Renal pelvis (tissue), 4 donors: Measurements from ENCODE around the gene RASAL3. TPM values are rescaled to one million over a fixed set of nuclear protein-coding genes. Genes with fewer than 3 reads are reported as not detected.

Experiments used
- DNase-seq: peaks from one replicate; pipeline ENCODE4 v3.0.0-alpha.2; 2013
- polyA plus RNA-seq, 3 donors: library from polyadenylated mRNA; unstranded; fragments of 120-200 nt; gene quantifications; one replicate each; pipeline ENCODE4 v1.2.1, GENCODE V29; 2013; ENCODE audit not compliant: insufficient read length in 3 of 3

RASAL3 gene
- polyA plus RNA-seq, 3 donors: 1.0 to 1.3 (median 1.0) TPM

DNA sequence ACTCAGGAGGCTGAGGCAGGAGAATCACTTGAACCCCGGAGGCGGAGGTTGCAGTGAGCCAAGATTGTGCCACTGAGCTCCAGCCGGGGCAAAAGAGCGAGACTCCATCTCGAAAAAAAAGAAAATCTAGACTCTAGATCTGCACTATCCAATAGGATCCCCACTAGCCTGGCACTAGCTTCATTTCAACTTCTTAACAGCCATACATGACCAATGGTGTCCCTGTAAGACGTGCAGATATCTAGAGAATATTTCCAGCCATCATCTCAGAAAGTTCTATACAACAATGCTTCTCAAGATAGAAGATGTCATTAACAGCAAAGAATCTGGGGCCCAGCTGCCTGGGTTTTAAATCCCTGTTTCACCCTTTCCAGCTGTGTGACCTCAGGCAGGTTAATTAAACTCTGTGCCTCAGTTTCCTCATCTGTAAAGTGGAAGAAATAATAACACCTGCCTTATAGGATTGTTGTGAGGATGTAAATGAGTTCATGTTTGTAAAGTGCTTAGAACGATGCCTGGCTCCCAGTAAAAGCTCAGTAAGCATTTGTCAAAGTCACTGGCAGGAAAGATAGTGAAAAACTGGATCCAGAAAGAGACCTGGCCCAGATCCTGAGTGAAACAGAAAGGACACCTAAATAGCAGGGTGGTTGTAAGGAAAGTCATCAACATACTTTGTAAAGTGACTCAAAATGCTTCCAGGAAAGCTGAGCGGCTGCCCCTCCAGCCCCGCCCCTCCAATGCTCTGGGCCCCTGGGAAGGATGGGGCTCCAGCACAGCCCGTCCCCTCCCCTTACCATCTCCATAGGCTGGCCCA is 28.1 kb downstream of the RASAL3 start:
- DNase-seq: no peak

DNA sequence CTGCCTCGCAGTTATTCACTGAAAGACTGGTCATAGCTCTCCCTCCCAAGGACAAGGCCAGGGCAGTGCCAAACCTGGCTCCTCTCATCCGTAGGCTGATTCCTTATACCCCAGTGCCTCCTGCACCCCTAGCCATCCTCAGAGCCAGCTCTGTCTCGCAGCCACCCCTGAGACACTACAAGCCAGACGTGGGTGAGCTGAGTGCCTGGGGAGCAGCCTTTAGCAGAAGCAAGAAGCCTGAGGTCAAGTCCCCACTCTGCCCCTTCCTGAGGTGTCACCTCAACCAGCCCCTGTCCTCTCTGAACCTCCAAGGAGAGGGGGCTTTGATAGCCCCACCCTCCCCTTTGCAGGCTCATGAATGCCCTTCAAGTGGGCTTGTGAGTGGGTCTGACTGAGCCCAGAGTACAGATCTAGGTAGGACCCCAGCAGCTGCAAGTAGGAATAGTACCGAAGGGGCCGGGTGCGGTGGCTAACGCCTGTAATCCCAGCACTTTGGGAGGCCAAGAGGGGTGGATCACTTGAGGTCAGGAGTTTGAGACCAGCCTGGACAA is 30.8 kb downstream of the RASAL3 start:
- DNase-seq: no peak

DNA sequence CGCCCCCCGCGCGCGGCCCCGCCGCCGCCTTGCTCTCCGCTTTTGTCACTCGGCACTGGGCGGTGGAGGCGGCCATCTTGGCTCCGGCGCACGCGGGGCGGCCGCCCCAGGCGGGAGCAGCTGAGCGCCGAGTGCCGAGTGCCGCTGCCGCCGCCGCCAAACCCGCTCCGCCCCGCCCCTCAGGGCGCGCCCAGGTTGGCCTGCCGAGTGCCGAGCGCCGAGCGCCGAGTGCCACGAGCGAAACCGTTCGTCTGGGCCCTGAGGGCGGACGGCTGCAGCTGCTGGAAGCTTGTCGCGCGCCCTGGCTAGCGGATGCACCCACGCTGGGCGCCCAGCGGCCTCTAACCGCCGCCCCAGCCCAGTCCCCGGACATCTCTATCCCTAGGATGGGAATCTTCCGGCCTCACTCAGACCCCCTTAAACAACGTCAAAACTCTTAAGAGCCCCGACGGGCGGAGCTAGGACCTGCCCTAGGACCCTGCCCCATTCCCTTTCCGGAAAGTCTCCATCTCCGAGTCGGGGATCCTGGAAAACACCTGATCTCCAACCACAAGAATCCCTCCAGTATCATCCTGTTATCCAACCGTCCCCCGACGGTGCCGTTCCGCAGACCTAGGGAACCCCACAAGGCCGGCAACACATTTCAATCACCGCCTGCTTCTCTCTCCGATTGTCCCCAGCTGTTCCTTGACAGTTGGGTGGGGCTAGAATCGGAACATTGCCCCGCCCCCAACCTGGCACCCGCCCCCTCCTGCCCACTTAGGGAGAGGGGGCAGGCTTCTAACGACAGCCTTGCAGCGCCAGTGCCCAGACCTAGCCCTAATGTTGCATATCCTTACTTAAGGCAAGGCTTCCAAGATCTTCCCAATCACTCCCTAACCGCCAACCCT is 31.5 kb downstream of the RASAL3 start:
- DNase-seq: peak; percentile 91

DNA sequence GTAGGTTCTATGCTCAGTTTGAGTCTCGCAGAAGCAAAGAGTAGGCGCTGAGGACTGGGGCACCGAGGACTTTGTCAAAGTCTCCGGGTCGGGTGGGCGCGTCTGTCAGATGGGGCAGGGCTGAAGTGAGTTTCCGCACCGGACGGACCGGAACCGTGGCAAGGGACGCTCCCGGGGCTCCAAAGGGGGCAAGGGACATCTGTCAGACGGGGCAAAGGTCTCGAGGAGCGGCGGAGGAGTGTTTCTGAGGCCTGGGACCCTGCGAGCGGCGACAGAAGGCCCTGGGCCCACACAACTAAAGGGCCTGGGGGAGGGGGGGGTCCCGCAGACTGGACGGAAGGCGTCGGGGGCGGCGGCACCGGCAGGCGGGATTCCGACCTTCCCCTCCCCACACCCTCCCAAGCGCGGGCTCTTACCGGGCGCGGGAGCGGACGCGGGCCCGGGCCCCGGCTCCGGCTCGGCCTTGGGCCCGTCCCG is 32.3 kb downstream of the RASAL3 start:
- no peak for DNase-seq

DNA sequence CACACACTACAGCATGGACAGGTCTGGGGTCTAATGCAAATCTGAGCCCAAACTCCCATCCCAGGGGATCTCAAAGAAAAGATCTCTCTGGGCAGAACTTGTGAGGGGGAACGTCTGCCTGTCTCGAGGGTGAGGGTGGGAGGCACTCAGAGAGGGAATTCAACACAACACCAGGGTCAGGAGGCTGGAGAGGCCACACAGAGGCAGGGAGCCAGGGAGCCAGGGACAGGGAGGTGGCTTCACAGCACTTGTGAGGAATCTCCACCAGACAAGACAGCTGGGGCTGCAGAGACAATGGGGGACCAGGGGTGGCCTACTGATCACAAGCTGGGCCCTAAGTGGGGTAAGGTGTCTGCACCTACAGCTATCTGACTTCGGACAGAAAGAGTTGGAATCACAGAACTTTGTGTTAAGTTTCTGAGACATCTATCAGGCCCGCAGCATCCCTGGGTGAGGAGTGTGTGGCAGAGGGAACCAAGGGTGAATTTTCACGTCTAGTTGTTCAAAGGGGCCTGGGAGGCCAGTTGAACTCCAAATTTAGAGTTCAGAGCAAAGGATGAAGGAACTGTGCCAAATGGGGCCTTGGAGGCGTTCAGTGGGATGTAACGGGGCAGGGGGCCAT is 32.8 kb downstream of the RASAL3 start:
- DNase-seq: no peak

DNA sequence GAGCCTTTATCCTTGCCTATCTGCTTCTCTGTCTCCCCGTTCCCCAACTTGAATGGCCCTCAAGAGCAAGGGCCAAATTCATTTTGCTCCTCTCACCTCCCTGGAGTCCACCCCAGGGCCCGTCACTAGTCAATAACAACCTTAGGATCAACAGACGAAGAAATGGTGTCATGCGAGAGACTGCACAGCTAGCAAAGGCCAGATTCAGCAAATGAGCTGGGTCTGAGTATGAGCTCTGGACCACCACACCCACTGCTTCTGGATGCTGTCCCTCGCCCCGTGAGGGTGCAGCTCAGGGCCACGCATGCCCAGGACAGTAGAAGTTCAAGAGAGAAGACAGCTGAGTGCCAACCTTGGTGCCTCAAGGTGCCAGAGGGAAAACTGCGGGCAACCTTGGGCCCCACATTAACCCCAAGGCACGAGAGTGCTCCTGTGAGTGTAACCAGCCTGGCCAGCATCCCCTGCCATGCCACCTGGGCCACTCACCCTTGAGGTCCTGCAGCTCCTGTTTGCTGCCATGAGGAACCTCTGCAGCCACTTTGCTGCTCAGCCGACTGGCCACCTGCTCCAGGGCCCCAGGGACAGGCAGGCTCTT is 33.7 kb downstream of the RASAL3 start:
- no peak for DNase-seq

DNA sequence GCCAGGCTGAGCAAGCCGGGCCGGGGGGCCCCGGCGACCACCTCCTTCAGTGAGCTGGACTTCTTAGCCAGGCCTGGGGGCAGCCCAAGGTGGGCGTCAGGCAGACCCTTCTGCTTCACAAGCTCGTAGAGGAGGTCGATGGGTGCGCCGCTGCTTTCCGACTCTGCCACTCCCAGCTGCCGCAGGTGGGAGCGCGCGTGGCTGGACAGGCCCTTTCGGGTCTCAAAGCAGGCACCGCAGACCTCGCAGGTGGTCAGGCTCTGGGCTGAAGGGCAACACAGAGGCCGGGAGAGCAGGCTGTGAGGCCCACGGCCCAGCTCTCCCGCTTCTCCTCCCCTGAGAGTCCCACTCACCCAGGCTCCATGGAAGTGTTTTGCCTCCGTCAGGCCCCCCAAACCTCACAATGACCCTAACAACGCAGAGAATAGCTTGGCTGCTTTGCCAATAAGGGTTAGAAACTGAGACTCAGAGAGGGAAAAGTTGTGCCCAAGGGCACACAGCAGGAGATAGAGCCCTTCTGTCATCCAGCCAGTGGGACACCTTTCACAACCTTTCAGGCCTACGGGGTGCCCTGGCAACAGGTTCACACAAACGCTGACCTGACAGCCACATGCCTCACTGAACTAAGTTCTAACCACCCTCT is 34.4 kb downstream of the RASAL3 start:
- DNase-seq: no peak

DNA sequence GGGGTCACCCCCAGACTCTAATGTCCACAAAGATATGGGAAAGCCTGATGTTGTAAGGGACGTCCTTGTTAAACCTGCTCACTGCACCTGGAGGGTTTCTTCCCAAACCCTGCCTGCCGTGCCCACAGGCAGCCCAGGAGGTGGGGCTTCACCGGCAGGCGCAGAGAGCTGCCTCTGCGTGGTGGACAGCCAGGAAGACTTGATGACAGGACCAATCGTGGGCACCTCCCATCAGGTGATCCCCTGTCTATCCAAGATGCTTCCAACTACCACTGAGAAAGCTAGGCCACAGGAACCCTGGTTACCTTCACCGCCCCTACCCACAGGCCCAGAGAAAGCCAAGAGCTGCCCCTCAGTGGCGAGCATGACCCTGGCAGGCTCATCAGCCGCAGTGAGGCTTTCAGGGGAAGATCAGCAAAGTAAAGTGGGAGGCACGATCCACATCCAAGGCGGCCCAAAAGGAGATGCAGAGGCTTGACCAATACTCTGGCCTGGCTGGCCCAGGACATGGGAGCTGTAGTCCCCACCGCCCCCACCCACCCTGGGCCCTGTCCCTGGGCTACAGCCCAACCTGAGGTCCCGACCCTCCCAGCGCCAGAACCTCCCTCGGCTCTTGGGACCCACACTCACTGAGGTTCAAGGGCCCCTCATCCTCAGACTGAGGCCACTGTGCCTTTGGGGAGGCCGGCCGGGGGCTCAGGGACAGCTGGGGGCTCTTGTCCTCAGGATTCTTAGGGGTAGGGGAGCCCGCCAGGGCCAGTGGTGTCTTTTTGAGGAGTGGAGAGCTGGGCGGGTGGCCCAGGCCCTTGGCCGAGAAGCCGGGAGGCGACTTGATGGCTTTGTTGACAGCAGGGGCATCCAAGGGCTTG is 35.2 kb downstream of the RASAL3 start:
- no peak for DNase-seq

DNA sequence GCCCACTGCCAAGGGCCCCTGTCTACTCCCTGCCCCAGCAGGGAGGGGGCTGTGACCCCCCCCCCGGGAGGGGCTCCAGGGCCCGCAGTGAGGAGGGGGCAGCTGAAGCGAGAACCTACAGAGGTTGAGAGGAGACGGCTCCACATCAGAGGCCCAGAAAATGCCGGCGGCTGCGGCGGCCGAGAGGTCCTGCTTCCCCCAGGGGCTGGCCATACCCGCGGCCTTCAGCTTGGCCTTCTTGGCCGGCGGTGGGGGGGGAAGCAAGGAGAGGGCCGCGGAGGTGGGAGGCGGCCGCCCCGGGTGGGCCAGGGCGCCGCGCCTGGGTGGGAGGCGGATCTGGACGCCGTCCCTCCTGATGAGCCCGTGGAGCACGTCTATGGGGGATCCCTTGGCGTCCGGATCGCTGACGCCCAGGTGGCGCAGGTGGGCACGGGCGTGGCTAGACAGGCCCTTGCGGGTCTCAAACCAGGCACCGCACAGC is 36.3 kb downstream of the RASAL3 start:
- no peak for DNase-seq

DNA sequence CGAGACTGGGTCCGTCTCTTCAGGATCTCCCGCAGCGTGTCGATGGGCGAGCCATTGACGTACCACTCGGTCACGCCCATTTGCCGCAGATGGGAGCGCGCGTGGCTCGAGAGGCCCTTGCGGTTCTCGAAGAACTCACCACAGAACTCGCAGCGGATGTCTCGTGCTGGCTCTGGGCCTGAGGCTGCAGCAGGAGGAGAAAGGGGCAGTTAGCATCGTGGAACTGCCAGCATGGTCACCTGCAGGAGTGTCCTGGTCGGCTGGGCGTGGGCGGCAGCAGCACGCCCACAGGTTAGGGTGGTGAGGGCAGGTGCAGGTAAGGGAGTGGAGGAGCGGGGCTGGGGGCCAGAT is 37.0 kb downstream of the RASAL3 start:
- DNase-seq: no peak

DNA sequence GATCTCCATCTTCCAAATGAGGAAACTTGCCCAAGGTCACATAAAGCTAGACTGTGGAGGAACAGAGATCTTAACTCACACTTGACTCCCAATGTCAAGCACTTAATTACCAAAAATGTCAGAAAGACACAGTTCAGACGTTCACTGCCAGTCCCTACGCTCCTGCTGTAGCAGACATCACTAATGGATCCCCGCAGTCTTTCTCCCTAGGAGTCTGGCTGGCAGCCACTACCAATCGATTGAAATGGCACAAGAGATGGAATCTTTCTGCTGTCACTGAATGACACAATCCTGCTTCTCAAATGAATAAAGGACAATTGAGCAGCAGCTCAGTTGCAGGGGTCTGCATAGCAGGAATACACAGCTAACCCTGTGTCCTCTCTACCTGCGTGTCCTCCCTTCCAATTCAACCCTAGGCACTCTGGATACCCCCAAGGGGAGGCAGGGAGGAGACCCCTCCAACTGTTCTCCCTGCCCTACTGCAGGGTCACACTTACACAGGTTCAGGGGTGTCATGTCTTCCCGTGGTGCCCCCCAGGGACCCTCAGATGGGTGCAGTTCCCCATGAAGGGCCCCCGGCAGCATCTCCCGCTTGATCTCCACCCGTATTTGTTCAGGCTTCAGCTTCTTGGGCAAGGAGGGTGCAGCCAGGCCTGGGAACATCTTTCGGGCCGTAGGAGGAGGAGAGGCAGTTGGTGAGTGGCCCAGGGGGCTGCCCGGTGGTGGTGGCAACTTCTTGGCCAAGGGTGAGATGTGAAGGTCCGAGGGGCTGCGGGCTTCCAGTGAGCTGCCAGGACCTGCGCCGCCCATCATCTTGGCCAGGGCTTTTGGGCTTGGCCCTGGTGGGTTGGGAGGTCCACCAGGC is 37.6 kb downstream of the RASAL3 start:
- no peak for DNase-seq

DNA sequence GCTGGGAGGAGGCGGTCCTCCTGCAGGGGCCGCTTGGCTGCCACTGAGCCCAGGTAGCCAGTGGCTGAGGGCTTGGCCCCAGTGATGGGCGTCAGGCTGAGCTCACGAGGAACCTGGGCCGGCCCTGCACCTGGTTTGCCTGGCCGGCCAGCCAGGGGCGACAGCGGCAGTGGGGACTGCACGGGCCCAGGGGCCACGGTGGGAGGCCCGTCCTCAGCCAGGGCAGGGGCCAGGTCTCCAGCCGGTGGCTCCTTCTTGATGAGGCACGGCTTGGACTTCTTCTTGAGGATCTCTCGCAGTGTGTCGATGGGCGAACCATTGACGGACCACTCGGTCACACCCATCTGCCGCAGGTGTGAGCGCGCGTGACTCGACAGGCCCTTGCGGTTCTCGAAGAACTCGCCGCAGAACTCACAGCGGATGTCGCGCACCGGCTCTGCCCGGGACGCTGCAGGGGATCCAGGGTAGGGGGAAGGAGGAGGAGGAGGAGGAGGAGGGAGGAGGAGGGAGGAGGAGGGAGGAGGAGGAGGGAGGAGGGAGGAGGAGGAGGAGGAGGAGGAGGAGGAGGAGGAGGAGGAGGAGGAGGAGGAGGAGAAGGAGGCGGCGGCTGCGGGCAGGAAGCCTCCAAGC is 38.9 kb downstream of the RASAL3 start:
- DNase-seq: no peak

DNA sequence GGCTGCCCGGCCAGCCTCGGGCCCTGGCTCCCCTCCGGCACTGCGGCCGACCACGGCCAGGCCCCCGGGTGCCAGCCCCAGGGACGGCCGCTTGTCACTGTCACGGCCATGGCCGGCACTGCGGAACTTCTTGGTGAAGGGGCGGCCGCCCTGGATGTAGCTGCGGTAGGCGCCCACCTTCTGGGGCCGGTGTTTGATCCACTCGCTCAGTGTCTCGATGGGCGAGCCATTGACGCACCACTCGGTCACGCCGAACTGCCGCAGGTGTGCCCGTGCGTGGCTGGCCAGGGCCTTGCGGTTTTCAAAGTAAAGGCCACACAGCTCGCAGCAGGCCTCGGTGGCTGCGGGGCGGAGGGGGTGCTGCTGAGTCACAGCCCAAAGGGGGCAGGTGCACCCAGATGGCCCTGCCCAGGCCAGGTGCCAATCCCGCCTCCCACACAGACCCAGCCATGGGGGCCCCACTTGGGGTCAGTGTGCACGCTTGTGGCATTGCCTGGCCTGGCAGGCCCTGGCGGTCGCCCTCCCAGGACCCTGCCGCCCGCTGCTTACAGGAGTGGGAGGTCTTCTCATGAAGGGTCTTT is 39.6 kb downstream of the RASAL3 start:
- no peak for DNase-seq

DNA sequence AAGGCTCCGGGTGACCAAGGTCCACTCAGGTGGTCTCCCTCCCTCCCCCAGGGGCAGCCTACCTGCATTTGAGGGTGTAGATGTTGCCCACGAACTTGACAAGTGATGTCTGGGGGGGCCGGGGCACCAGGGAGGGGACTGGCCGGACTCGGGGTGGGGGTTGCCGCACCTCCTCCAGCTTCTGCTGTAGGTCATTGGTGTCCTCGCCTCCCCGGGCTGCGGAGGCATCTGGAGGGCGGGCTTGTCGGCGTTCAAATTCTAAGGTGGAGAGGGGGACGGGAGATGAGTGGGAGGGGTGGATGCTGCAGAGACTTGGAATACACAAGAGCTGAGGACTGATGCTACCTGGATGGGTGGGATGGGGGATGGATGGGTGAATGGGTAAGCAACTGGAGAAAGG is 40.2 kb downstream of the RASAL3 start:
- no peak for DNase-seq

DNA sequence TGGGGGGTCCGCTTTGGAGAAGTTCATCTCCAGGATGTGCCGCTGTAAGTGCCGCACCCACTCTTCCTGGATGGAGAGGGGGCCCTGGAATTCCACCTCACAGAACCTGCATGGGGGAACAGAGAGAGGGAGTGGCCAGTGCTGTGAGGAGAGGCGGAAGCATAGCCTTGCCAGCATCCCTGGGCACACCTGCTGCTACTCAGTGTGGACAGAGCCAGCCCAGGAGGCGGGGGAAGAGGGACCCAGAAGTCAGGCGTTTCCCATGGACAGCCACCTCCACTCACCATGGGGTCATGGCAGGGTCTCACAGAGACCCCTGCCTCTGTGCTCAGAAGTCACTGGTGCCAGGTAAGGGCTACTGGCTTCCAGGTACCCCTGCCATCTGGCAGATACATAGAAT is 41.2 kb downstream of the RASAL3 start:
- no peak for DNase-seq

DNA sequence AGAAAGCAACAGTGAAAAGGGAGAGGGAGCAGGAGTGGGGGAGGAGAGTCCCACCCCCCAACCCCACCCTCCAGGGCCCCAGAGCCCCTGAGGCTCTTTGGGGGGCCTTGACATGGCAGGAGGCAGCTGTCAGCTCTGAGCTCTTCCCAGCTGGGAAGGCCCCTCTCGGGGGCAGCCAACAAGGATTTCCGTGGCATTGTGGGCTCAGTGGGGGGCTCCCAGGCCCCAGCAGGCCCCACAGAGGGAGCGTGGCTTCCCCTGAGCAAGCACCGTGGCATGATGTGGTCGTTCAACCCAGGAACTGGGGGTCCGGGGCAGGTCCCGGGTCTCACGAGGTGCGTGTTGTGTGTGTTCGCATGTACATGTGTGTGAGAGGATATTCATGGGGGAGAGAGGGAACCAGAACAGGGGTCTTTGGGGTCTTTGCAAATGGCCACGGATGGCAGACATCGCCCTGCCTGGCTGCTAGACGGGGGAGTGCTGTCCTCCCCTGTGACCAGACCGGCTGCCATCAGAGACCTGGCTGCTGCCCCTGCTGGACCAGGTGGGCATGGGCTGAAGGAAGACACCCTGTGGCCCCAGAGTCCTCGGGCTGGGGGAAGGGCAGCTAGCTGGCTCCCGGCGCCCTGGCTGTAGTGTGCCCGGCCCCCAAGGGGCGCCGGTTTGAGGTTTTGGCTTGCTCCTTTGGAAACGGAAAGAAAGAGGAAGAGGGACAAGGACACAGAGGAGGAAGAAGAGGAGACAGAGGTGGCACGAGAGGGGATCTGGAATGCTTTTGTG is 41.9 kb downstream of the RASAL3 start:
- no peak for DNase-seq

DNA sequence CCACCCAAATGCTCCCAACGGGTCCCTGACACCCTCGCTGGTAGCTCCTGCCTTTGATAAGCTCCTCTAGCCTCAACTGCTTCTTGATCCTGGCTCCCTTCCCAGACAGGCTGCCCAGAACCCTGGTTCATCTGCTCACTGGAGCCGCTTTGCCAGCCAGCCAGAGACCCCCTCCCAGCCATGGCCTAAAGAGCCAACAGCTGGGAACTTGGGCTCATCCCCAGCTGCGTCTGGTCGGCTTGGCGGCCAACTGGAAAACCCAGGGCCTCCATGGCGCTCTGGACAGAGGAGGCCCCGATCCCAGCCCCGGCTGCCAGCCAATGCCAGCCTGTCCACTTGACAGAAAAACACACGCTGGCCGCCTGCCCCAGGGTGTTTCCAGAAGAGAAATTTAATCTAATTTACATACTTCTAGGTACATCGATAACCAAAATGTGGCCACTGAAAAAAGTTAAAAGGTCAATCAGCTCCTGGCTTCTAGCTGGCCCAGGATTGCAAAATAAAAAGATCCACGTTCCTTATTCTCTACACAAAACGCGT is 42.6 kb downstream of the RASAL3 start:
- DNase-seq: no peak
